Testis (tissue), 2 donors: ENCODE measurements around the gene GOT2.
"Not testable (repeated sequence)": the region's sequence is repeated elsewhere in the genome, so short reads cannot be mapped to it uniquely, and the experiment has no call there.

Experiments
- CTCF ChIP-seq, 3 experiments: fragments of 450-650 bp in 2 of 3; fragments of 200-600 bp in 1 of 3; sonication (generic) in 1 of 3; IDR thresholded peaks; one replicate each; pipeline ENCODE4 v1.5.1; 2016 to 2019; ENCODE audit warnings: antibody characterized with exemption in 3 of 3, mild to moderate bottlenecking in 2 of 3, moderate library complexity in 1 of 3
- POLR2A ChIP-seq: fragments of 450-650 bp; IDR thresholded peaks from one replicate; pipeline ENCODE4 v1.6.1; 2017; ENCODE audit warnings: antibody characterized with exemption, mild to moderate bottlenecking, moderate library complexity

GRCh38 chr16:58779291-58779690 is 45.2 kb upstream of the GOT2 start:
- not testable (repeated sequence) for TF ChIP-seq CTCF (IDR thresholded peaks at IDR 0.05); POLR2A
